Raji (cell line): Measurements from ENCODE around the gene FOXJ3.

Experiments
- POLR2A ChIP-seq: IDR thresholded peaks from 2 replicates; pipeline ENCODE4 v1.6.1; 2011; ENCODE audit warnings: low read depth, low read length, control low read depth; ENCODE audit not compliant: insufficient read depth

FOXJ3 gene

DNA sequence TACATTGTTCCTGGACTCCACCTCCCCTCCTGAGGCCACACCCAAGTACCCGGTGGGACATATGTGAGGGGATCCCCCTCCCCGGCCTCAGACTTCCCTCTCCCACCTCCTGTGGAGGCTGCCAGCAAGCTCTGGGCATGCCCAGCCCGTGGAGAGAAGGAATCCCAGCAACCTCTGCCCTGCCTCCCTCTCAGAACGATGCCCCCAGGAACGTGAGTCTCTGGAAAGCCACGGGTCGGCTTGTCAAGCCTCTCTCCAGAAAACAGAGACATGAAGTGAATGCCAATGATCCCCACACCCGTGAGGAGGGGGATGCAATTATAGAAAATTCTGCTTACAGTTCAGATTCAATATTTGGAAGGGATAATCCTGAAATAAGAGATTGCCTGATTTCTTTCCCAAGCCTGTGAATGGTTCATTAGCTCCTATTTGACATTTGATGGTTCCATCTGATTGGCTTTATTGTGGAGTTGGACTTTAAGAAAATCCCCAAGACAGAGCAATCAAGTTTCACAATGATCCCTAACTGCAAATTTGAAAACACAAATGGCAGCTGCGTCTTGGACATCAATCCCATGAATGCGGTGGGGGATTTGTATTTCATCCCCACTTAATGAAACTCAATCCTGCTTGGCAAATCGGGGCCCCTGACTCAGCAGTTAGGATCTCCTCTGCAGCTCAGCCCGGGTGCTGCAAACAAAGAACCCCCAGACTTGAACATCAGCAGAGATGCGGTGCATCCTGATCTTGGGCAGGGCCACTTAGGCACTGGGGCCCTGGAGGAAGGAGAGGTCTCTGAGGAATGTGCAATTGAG is 190.9 kb downstream of the FOXJ3 start:
- TF ChIP-seq POLR2A = no peak

DNA sequence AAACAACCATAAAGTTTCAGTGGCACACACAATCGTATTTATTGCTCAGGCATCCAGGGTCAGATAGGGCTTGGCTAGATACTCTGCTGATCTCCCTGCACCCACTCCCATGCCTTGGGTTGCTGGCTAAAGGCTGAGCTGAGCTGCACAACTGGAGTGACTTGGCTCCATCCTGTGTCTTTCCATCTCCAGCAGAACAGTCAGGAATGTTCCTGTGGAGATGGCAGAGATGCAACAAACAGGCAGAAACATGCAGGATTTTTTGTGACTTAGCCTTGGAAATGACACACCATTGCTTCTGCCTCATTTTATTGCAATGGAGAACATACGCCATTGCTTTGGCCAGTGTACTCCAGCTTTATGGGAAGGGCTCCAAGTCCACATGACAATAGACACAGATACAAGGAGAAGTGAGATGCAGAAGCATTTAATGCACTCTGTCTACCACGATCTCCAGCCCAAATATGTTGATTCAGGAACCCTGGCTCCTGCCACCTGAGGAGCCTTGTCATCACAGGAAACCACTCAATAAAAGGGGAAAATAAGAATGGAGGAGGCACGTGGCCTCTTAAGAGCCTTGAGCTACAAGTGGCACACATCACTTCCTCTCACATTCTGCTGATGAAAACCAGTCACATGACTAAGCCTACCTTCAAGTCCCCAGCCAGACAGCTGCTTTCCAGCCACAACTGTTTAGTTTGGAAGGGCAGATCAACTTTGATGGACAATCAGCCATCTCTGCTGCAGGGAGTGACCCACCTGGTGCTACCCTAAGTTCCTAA is 191.9 kb downstream of the FOXJ3 start:
- TF ChIP-seq POLR2A = no peak

DNA sequence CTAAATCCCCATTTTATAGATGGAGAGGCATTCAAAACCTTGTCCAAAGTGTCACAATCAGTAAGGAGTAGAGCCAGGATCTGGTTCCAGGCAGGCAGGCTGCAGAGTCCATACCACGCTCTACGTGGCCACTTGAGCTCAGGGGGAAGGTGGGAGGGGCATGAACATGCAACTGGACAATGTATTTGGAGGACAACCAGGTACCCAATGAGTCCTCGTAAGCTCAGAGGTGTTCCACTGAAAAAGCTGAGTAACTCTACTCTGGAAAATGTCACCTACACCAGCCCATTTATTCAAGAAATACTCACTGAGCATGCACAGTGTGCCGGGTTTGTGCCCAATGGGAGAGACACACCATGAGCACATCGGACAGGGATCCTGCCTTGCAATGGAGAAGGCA is 193.1 kb downstream of the FOXJ3 start:
- TF ChIP-seq POLR2A = no peak

DNA sequence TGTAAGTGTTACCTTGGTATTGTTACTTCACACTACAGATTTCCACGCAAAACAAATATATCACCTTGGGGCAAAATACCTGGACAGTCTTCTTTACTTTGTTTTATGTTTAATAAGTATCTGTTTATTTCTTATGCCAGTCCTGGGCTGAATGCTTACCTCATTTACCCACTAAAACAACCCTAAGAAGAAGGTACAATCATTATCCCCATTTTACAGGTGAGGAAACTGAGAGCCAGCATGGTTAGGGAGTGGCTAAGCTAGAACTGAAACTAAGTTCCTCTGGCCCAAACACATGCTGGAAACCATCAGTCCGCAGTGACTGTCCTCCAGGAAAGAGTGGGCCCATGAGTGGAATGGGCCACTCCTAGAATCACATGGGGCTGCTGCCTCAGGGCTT is 194.8 kb downstream of the FOXJ3 start:
- TF ChIP-seq POLR2A = no peak

DNA sequence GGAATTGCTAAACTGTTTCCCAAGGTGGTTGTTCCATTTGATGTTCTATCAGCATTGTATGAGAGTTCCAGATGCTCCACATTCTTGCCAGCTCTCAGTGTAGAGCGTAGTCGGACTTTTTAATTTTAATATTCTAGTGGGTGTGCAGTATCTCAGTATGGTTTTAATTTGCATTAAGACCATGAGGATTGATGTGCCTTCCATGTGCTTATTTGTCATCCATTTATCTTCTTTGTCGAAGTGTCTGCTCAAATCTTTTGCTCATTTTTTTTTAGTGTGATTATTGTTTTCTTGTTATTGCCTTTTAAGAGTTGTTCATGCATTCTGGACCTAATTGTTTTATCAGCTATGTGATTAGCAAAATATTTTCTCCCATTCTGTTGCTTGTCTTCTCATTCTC is 195.6 kb downstream of the FOXJ3 start:
- TF ChIP-seq POLR2A = no peak

DNA sequence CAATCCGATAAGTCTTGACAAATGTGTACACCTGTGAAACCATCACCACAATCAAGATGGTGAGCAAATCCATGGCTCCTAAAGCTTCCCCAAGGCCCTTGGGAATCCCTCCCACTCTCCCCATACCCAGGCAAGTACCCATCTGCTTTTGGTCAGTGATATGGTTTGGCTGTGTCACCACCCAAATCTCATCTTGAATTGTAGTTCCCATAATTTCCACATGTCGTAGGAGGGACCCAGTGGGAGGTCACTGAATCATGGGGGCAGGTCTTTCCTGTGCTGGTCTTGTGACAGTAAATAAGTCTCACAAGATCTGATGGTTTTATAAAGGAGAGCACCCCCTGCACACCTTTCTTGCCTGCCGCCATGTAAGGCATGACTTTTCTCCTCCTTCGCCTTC is 196.4 kb downstream of the FOXJ3 start:
- TF ChIP-seq POLR2A = no peak

DNA sequence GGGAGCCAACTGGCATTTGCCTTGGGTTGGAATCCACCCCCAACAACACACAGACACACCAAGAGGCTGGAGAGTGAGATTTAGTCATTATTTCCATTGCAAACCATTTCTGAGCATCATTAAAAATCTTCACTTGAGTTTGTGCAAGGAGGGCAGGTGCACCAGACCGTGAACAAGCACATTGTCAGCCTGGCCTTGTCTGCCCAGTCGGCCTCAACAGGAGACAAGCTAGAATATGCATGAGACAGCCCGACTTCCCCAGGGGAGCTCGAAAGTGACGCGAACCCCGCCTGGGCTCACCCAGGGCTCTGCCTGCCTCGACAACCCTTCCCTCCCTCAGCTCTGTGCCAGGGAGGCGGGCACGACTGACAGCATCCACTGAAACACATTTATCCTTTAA is 197.3 kb downstream of the FOXJ3 start:
- TF ChIP-seq POLR2A = no peak

DNA sequence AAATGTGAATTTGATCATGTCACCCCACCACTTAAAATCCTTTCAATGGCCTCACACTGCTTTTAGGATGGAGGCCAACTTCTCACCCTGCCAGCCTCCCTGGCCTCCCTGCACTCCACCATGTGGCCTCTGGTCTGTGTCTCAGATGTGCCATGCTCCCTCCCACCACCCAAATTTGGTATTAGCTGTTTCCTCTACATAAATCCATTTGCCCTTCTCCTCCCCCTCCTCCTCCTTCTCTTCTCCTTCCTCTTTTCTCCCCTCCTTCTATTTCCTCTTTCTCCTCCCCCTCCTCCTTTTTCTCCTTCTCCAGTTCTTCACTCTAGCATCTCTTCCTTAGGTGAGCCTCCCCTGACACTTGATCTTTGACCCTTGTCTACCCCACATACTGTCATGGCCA is 198.6 kb downstream of the FOXJ3 start:
- TF ChIP-seq POLR2A = no peak

DNA sequence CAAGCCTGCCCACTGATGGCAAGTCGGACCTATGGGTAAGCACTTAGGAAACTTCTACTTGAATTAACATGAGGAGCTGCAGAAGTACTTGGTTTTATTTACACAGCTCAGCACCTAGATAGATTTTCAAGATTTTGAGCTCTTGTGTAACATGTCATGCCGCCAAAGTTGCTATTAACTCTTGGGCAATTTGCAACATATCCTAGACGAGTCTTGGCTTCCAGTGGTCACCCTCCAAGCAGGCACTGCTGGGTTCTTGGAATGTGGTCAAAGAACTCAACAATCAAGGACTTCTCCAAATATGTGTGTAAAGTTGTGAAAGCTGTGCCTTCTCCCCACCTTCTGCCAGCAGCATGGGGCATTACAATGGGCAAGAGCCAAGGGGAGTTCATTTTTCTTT is 199.6 kb downstream of the FOXJ3 start:
- TF ChIP-seq POLR2A = no peak

DNA sequence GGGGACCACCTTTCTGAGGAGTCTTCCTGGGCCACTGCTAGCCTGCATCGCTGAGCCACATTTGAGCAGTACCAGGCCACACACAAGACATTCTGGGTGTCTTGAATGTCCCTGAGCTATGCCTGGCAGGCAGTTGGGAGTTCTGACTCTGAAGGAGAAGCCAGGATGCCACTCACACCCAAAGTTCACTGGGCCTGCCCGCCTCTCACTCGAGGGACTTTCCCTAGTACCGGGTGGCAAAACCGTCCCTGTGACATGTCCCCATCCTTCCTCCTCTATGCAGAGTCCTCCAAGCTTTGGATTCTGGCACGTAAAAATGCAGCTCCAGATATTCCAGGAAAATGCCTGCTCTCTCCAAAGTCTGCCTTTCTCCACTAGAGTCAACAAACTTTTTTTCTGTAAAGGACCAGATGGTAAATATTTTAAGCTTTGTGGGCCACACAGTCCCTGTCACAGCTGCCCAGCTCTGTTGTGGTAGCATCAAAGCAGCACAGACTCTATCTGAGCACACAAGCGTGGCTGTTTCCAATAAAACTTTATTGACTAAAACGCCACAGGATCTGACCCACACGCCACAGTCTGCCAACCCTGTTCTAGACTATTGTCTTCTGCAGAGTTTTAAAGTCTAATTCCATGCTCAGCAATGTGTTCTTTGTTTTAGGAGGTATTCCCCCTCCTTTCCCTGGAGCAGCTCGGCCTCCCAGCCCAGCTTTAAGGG is 201.1 kb downstream of the FOXJ3 start:
- no peak for TF ChIP-seq POLR2A

DNA sequence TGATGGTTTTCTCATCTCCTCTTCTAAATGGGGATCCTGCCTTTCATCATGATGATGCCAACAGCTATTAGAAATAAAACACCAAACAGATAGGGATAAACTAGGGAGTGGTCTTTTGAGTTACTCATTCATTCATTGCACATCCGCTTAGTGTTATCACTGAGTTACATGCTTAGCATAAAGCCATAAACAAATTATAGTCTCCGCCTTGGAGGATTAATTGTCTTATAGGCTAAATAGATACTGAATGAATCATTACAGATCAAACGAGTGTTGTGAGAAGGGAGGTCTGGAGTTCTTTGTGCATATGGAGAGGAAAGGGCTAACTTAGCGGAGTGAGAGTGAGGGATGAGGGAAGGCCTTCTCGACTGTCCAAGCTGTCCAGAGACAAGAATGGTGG is 201.6 kb downstream of the FOXJ3 start:
- TF ChIP-seq POLR2A = no peak

DNA sequence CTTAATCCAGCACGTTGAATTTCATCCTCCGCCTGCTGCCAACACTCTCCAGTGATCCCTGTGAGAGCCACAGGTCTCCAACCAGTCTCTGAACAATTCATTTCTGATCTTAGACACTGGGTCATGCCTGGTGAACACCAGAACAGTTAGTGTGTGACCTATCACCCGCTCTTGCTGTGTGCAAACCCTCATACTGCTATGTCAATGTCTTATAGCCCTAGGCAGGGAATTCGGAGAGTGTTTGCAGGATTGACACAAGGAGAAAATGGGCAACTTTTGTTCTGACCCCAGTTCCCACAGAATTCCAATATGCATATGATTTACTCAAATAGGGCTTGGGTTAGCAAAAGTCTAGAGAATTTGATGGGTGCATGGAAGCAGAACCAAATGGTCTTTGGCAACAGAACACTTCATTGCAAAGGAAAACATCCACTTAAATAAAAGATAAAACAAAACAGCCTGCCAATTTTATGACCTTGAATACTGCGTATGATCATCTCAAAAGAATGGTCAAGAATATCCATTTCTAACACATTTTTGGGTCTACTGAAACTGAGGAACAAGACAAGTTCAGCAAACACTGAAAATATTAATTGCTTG is 204.9 kb downstream of the FOXJ3 start:
- no peak for TF ChIP-seq POLR2A

DNA sequence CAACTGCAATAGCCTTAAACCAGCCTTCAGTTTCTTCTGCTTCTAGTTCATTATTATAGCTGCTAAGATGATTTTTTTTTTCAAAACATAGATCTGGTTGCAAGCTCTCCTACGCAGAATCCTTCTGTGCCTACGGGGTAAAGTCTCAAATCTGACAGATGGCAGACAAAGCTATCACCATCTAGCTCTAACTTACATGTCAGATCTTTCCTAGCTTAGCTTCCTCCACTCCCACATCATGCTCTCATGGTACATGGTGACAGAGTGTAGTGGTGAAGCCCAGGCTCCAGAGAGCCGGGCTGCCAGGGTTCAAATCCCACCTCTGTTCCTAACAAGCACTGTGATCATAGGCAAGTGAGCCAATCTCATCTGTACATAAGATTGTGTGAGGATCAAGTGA is 206.1 kb downstream of the FOXJ3 start:
- TF ChIP-seq POLR2A = no peak

DNA sequence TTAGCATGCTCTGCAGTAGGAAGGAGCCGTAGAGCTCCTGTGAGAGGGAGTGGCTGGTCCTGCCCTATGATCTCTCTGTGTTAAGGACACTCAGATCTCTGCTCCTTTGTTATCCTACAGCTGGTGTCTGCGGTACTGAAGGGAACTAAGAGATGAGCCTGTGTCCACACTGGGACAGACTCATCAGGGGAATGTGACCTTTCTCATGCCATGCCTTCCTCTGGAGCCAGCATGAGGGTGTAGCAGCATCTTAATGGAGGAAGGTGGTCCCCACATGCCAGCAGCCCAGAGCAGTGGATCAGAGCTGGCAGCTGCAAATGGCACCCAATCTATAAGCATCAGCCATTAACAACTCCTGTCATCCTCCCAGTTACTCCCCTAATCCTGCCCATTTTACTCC is 206.5 kb downstream of the FOXJ3 start:
- TF ChIP-seq POLR2A = no peak

DNA sequence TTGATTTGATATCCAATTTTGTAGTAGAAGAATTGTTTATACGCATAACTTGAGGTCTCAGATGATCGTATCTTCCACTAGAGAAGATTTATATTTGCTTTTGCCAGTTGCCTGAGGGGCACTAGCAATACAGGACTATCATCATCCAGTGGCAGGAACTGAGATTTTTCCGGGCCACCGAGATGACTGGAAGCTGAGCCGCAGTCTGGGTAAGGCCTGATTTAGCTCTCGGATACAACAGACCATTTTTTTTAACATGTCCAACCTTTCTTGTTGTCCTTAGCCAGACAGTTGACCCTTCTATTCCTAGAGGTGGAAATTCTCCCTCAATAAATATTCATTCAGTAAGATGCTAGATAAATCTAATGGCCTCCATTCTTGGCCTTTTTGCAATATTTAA is 207.3 kb downstream of the FOXJ3 start:
- TF ChIP-seq POLR2A = no peak
